CD4-positive, alpha-beta T cell (primary cell): Measurements from ENCODE around the gene ARL4D. TPM values are rescaled to one million over a fixed set of nuclear protein-coding genes. Genes with fewer than 3 reads are reported as not detected.

Experiments
- ATAC-seq: fragments of 200-7000 bp; cut with Tn5 transposase; one replicate; pipeline ENCODE4 v1.10.0; 2022; ENCODE audit warnings: mild to moderate bottlenecking; ENCODE audit not compliant: poor library complexity
- CTCF ChIA-PET: fragments of 350-600 bp; sonication (Branson Sonifier 250); formaldehyde crosslinking; loops from one replicate; lab custom pipeline; 2021; ENCODE audit warnings: antibody characterized with exemption, inconsistent platforms; lab: Charles Lee
- POLR2A ChIA-PET: fragments of 350-600 bp; sonication (Branson Sonifier 250); formaldehyde crosslinking; loops from one replicate; lab custom pipeline; 2021; ENCODE audit warnings: antibody characterized with exemption, inconsistent platforms; lab: Charles Lee
- DNase-seq, 14 experiments: peaks; one replicate each; pipeline ENCODE4 v3.0.0-alpha.2; 2013 to 2020; ENCODE audit warnings: mixed read lengths in 2 of 14
- H3K27ac ChIP-seq, 2 donors: one replicate each; pipeline versions ENCODE4 v1.5.1 to v1.7.0; 2013; ENCODE audit warnings: low read length in 2 of 2, low read depth in 1 of 2, mild to moderate bottlenecking in 1 of 2
- H3K27me3 ChIP-seq, 2 experiments: 1 replicate in 1 of 2; 2 replicates in 1 of 2; pipeline versions ENCODE4 v1.6.1 to v1.7.0; 2013; ENCODE audit warnings: low read length in 2 of 2, control low read depth in 1 of 2, mild to moderate bottlenecking in 1 of 2, moderate library complexity in 1 of 2; ENCODE audit not compliant: insufficient read depth in 2 of 2, control insufficient read depth in 1 of 2
- H3K36me3 ChIP-seq: one replicate; pipeline ENCODE4 v1.6.1; 2013; ENCODE audit warnings: low read length, control low read depth; ENCODE audit not compliant: insufficient read depth
- H3K4me1 ChIP-seq: one replicate; pipeline ENCODE4 v1.6.1; 2013; ENCODE audit warnings: low read length, control low read depth; ENCODE audit not compliant: insufficient read depth
- H3K4me3 ChIP-seq: one replicate; pipeline ENCODE4 v1.5.1; 2013; ENCODE audit warnings: mild to moderate bottlenecking, low read length, moderate library complexity
- H3K9me3 ChIP-seq, 2 experiments: 1 replicate in 1 of 2; 2 replicates in 1 of 2; pipeline versions ENCODE4 v1.6.1 to v1.7.0; 2013; ENCODE audit warnings: low read length in 2 of 2, mild to moderate bottlenecking in 2 of 2, control low read depth in 1 of 2, moderate library complexity in 1 of 2; ENCODE audit not compliant: control insufficient read depth in 1 of 2, insufficient read depth in 1 of 2
- H3K27ac Mint-ChIP-seq: one replicate; pipeline ENCODE4 v1.8.0; 2020; ENCODE audit warnings: mixed read lengths
- H3K27me3 Mint-ChIP-seq: one replicate; pipeline ENCODE4 v1.8.0; 2021; ENCODE audit warnings: mixed read lengths
- H3K36me3 Mint-ChIP-seq: one replicate; pipeline ENCODE4 v1.8.0; 2021; ENCODE audit warnings: low read depth, mixed read lengths
- H3K4me1 Mint-ChIP-seq: one replicate; pipeline ENCODE4 v1.8.0; 2021; ENCODE audit warnings: low read depth, mixed read lengths
- H3K4me3 Mint-ChIP-seq: one replicate; pipeline ENCODE4 v1.8.0; 2020; ENCODE audit warnings: mild to moderate bottlenecking, mixed read lengths
- H3K9me3 Mint-ChIP-seq: one replicate; pipeline ENCODE4 v1.8.0; 2020; ENCODE audit warnings: mixed read lengths
- CTCF ChIP-seq: fragments of 200-600 bp; IDR thresholded peaks from one replicate; pipeline ENCODE4 v1.8.0; 2022; ENCODE audit warnings: antibody characterized with exemption, mild to moderate bottlenecking
- intact Hi-C, 2 experiments: fragments of 100-400 bp; cut with DNase I in 1 of 2; cut with micrococcal nuclease in 1 of 2; formaldehyde crosslinking; loops; one replicate each; pipeline versions ENCODE4 v1.15.1 to v1.9.0; 2023 to 2025; cut with DNase I, micrococcal nuclease
- total RNA-seq, 174 experiments: library from RNA in 2 of 174; stranded (reverse) in 2 of 174; gene quantifications; one replicate each; pipeline ENCODE4 v1.2.3 and lab custom pipeline; 2021 to 2026

ARL4D gene
- total RNA-seq, 2 experiments from 2014 or later: 2.4 to 2.9 TPM

GRCh38 chr17:43389046-43389947, 9.5 kb upstream of the ARL4D start:
- no peaks in the 10 kb centered on the region for H3K9me3 ChIP-seq
- peak overlapping the region; percentile 71 for H3K4me3 ChIP-seq
- Mint-ChIP-seq H3K36me3 (peaks cover 10% of the 10 kb centered on the region), H3K27ac (peak overlapping the region; percentile 97), H3K27me3 (no peaks in the 10 kb centered on the region), H3K9me3 (no peaks in the 10 kb centered on the region), H3K4me1 (peaks cover 37% of the 10 kb centered on the region), H3K4me3 (peak overlapping the region; percentile 93)
- intact Hi-C loops: loop anchor here (1.0 to 5.0 kb wide), 5 partner anchors 21 to 552 kb away; partner anchors contain the start of genes DHX8 (in 2 of the 2), VAT1 (in 2 of the 2) and BRCA1 (in 1 of the 2)
- peak; percentile 73 to 94 (median 78) for DNase-seq
- peak; percentile 81 for ATAC-seq
- CTCF ChIA-PET: interaction anchor here (1.0 to 4.8 kb wide), 4 partner anchors 10 to 94 kb away, joined by 4 to 47 read pairs (median 11); partner anchors contain the start of genes ARL4D and DHX8
- no peaks in the 10 kb centered on the region for H3K36me3 ChIP-seq
- no peaks in the 10 kb centered on the region for H3K27me3 ChIP-seq
- POLR2A ChIA-PET: interaction anchor here (0.8 to 11.2 kb wide), 16 partner anchors 9 to 1662 kb away, joined by 3 to 445 read pairs (median 6); partner anchors contain the start of genes ARL4D, BECN1, DCAKD and DHX8
- TF ChIP-seq CTCF: peak; percentile 85
- peaks cover 35% of the 10 kb centered on the region for H3K4me1 ChIP-seq
- peak overlapping the region; percentile 94 to 97 for H3K27ac ChIP-seq

DNA sequence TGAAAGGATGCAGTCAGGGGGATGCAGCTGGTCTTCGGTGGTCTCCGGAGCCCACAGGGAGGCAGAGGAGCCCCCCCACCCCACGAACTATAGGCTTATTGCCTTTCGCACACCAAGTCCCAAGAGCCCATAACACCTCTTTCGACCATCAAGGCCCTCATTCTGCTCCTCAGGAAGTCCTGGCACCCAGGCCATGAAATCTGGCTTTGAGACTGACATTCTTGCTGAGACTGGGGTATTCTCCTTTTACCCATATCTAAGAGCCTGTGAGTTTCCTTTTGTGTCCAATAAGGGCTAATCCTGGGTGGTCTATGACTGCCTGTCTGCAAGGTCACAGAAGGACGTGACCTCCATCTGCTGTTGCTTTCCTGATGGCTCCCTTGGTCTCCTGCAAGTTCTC, 6.4 kb upstream of the ARL4D start:
- ChIA-PET POLR2A (interaction anchor here (1.2 to 11.2 kb wide), 3 partner anchors 23 to 91 kb away, joined by 4 to 445 read pairs (median 36); partner anchors contain the start of gene DHX8), CTCF (interaction anchor here (4.8 kb wide), 1 partner anchor 90 kb away, joined by 73 read pairs; the partner anchor contains the start of gene DHX8)
- no peaks in the 10 kb centered on the region for H3K9me3 ChIP-seq
- H3K36me3 ChIP-seq: no peaks in the 10 kb centered on the region
- no peak overlapping the region for H3K4me3 ChIP-seq
- intact Hi-C loops: loop anchor here in 1 of 2 experiments (10.0 kb wide), 1 partner anchor 382 kb away; the partner anchor contains the start of gene DUSP3
- ATAC-seq (no peak), DNase-seq (no peak)
- H3K4me1 ChIP-seq: peaks cover 44% of the 10 kb centered on the region
- H3K27ac ChIP-seq: no peak overlapping the region
- H3K27me3 ChIP-seq: no peaks in the 10 kb centered on the region
- peaks cover 10% of the 10 kb centered on the region for H3K36me3 Mint-ChIP-seq
- H3K27ac Mint-ChIP-seq: no peak overlapping the region
- H3K4me3 Mint-ChIP-seq: no peak overlapping the region
- H3K4me1 Mint-ChIP-seq: peaks cover 34% of the 10 kb centered on the region
- H3K9me3 Mint-ChIP-seq: no peaks in the 10 kb centered on the region
- no peak for TF ChIP-seq CTCF
- no peaks in the 10 kb centered on the region for H3K27me3 Mint-ChIP-seq

GRCh38 chr17:43393944-43394482, 4.8 kb upstream of the ARL4D start:
- H3K4me1 Mint-ChIP-seq: peaks cover 37% of the 10 kb centered on the region
- H3K27ac ChIP-seq: peak overlapping the region in 1 of 2 donors; percentile 14
- POLR2A ChIA-PET: interaction anchor here (0.6 to 11.2 kb wide), 7 partner anchors 24 to 222 kb away, joined by 3 to 445 read pairs (median 4); partner anchors contain the start of gene DHX8

More at GRCh38 chr17:43393944-43394482, 4.8 kb upstream of the ARL4D start:
- Histone ChIP-seq H3K36me3 (no peaks in the 10 kb centered on the region), H3K9me3 (no peaks in the 10 kb centered on the region), H3K4me1 (peaks cover 40% of the 10 kb centered on the region), H3K4me3 (no peak overlapping the region), H3K27me3 (no peaks in the 10 kb centered on the region)
- DNase-seq (peak; percentile 77 to 94 (median 89)), ATAC-seq (peak; percentile 27)
- no peaks in the 10 kb centered on the region for H3K9me3 Mint-ChIP-seq
- TF ChIP-seq CTCF: peak; percentile 90
- intact Hi-C loops: loop anchor here (1.0 to 10.0 kb wide), 3 partner anchors 35 to 381 kb away; partner anchors contain the start of genes DHX8 (in 2 of the 2) and DUSP3 (in 1 of the 2)
- CTCF ChIA-PET: interaction anchor here (0.7 to 4.8 kb wide), 13 partner anchors 9 to 265 kb away, joined by 3 to 73 read pairs (median 6); partner anchors contain the start of gene DHX8
- H3K27me3 Mint-ChIP-seq: no peaks in the 10 kb centered on the region
- peaks cover 7% of the 10 kb centered on the region for H3K36me3 Mint-ChIP-seq
- H3K27ac Mint-ChIP-seq: peak overlapping the region; percentile 16
- peak overlapping the region; percentile 49 for H3K4me3 Mint-ChIP-seq
